ENCODE measurements around the gene PRKRIP1. TPM values are rescaled to one million over a fixed set of nuclear protein-coding genes. Genes with fewer than 3 reads are reported as not detected.
A peak's percentile ranks its signal among the peaks of the same experiment; 100 is the strongest.
"Not testable (repeated sequence)": the region's sequence is repeated elsewhere in the genome, so short reads cannot be mapped to it uniquely, and the experiment has no call there.

Gene PRKRIP1
- total RNA-seq, 1 donor, result 14.5 TPM

GRCh38 chr7:102472126-102473041 is 76.2 kb downstream of the PRKRIP1 start:
- no peak overlapping the region for H3K4me2 ChIP-seq (ENCODE audit: insufficient read depth, low read length)
- no peaks in the 10 kb centered on the region for H3K9me3 ChIP-seq (ENCODE audit: low read depth, low read length)
- H3K4me1 ChIP-seq (ENCODE audit: insufficient read depth, low read length), result no peaks in the 10 kb centered on the region
- H3K27ac ChIP-seq (ENCODE audit: low read depth, low read length), result no peak overlapping the region
- H3K36me3 ChIP-seq (ENCODE audit: insufficient read depth, low read length), result peaks cover 24% of the 10 kb centered on the region
- no peak overlapping the region for H2AFZ ChIP-seq (ENCODE audit: low read length)
- H3K4me3 ChIP-seq (ENCODE audit: insufficient read depth, low read length), result no peak overlapping the region
- H3K27me3 ChIP-seq (ENCODE audit: insufficient read depth, low read length), result no peaks in the 10 kb centered on the region
- no peaks in the 10 kb centered on the region for H4K20me1 ChIP-seq (ENCODE audit: insufficient read depth, low read length)
- TF ChIP-seq CTCF (IDR thresholded peaks at IDR 0.05; ENCODE audit: extremely low read depth, low read depth, low read length), result no peak
- H3K79me2 ChIP-seq (ENCODE audit: insufficient read depth, low read length), result peaks cover 3% of the 10 kb centered on the region
- DNase-seq (ENCODE audit: insufficient read length, low spot score, missing footprints), result peak; percentile 80

GRCh38 chr7:102473271-102473991 is 77.3 kb downstream of the PRKRIP1 start:
- no peak overlapping the region for H3K27ac ChIP-seq (ENCODE audit: low read depth, low read length)
- peak; percentile 81 for DNase-seq (ENCODE audit: insufficient read length, low spot score, missing footprints)
- TF ChIP-seq CTCF (IDR thresholded peaks at IDR 0.05; ENCODE audit: extremely low read depth, low read depth, low read length), result no peak
- H3K36me3 ChIP-seq (ENCODE audit: insufficient read depth, low read length), result peaks cover 24% of the 10 kb centered on the region
- no peak overlapping the region for H3K4me2 ChIP-seq (ENCODE audit: insufficient read depth, low read length)
- no peaks in the 10 kb centered on the region for H3K9me3 ChIP-seq (ENCODE audit: low read depth, low read length)
- peaks cover 3% of the 10 kb centered on the region for H3K79me2 ChIP-seq (ENCODE audit: insufficient read depth, low read length)
- no peak overlapping the region for H2AFZ ChIP-seq (ENCODE audit: low read length)
- H4K20me1 ChIP-seq (ENCODE audit: insufficient read depth, low read length), result no peaks in the 10 kb centered on the region
- H3K27me3 ChIP-seq (ENCODE audit: insufficient read depth, low read length), result no peaks in the 10 kb centered on the region
- H3K4me3 ChIP-seq (ENCODE audit: insufficient read depth, low read length), result no peak overlapping the region
- H3K4me1 ChIP-seq (ENCODE audit: insufficient read depth, low read length), result no peaks in the 10 kb centered on the region

GRCh38 chr7:102474116-102474515 is 78.0 kb downstream of the PRKRIP1 start:
- H3K79me2 ChIP-seq (ENCODE audit: insufficient read depth, low read length); H3K9me3 ChIP-seq (ENCODE audit: low read depth, low read length); H3K4me1 ChIP-seq (ENCODE audit: insufficient read depth, low read length); H2AFZ ChIP-seq (ENCODE audit: low read length); H3K27me3 ChIP-seq (ENCODE audit: insufficient read depth, low read length); H4K20me1 ChIP-seq (ENCODE audit: insufficient read depth, low read length); H3K4me3 ChIP-seq (ENCODE audit: insufficient read depth, low read length); DNase-seq (ENCODE audit: insufficient read length, low spot score, missing footprints); H3K4me2 ChIP-seq (ENCODE audit: insufficient read depth, low read length); H3K27ac ChIP-seq (ENCODE audit: low read depth, low read length): not testable (repeated sequence)
- H3K36me3 ChIP-seq (ENCODE audit: insufficient read depth, low read length), result peaks cover 24% of the 10 kb centered on the region

GRCh38 chr7:102474736-102475435 is 78.7 kb downstream of the PRKRIP1 start:
- H3K36me3 ChIP-seq (ENCODE audit: insufficient read depth, low read length), result peaks cover 24% of the 10 kb centered on the region
- H3K27ac ChIP-seq (ENCODE audit: low read depth, low read length); H3K4me1 ChIP-seq (ENCODE audit: insufficient read depth, low read length); H3K4me3 ChIP-seq (ENCODE audit: insufficient read depth, low read length); H3K4me2 ChIP-seq (ENCODE audit: insufficient read depth, low read length); H3K27me3 ChIP-seq (ENCODE audit: insufficient read depth, low read length); H2AFZ ChIP-seq (ENCODE audit: low read length); H3K9me3 ChIP-seq (ENCODE audit: low read depth, low read length); H4K20me1 ChIP-seq (ENCODE audit: insufficient read depth, low read length); H3K79me2 ChIP-seq (ENCODE audit: insufficient read depth, low read length); DNase-seq (ENCODE audit: insufficient read length, low spot score, missing footprints): not testable (repeated sequence)

Small RNA genes lying within 50 kb of the gene (small RNA-seq; reads per million reads assigned to genes)
- not detected for gene AC091390.4
- gene MIR548O, result not detected

Other genes starting within 250 kb of the PRKRIP1 start
- gene SH2B2, start 109.5 kb upstream of the PRKRIP1 start, total RNA-seq, result 2.1 and 2.2 TPM in 2 replicates
- gene SPDYE6, start 39.9 kb upstream of the PRKRIP1 start, total RNA-seq, result not detected in 2 replicates
- 44.2 and 57.5 TPM in 2 replicates for gene ORAI2, start 37.2 kb downstream of the PRKRIP1 start, total RNA-seq
- gene ALKBH4, start 68.5 kb downstream of the PRKRIP1 start, total RNA-seq, result 13.6 and 16.3 TPM in 2 replicates
- 20.0 and 24.2 TPM in 2 replicates for gene LRWD1, start 68.6 kb downstream of the PRKRIP1 start, total RNA-seq
- gene POLR2J, start 82.6 kb downstream of the PRKRIP1 start, total RNA-seq, result 27.1 and 27.9 TPM in 2 replicates
- gene RASA4B, start 121.4 kb downstream of the PRKRIP1 start, total RNA-seq, result 1.8 and 3.3 TPM in 2 replicates
- 0.36 and 4.7 TPM in 2 replicates for gene UPK3BL2, start 147.3 kb downstream of the PRKRIP1 start, total RNA-seq
- not detected in 2 replicates for gene SPDYE2, start 154.9 kb downstream of the PRKRIP1 start, total RNA-seq
- gene POLR2J3, start 176.2 kb downstream of the PRKRIP1 start, total RNA-seq, result 23.9 and 44.2 TPM in 2 replicates
- 8.8 and 9.8 TPM in 2 replicates for gene RASA4, start 220.4 kb downstream of the PRKRIP1 start, total RNA-seq
- gene UPK3BL1, start 246.4 kb downstream of the PRKRIP1 start, total RNA-seq, result 4.7 and 13.8 TPM in 2 replicates

Measured in osteoblast (primary cell).